Ovary (tissue), 9 donors: ENCODE measurements around the gene OPN5. TPM values are rescaled to one million over a fixed set of nuclear protein-coding genes. Genes with fewer than 3 reads are reported as not detected.

ENCODE experiments used
- DNase-seq, 5 donors: peaks; one replicate each; pipeline ENCODE4 v3.0.0-alpha.2; 2019 to 2020
- H3K27ac ChIP-seq, 2 donors: fragments of 200-600 bp; one replicate each; pipeline versions ENCODE4 v1.5.1 to v1.8.0; 2019 to 2022
- H3K27me3 ChIP-seq: fragments of 200-600 bp; one replicate; pipeline ENCODE4 v1.8.0; 2022
- H3K36me3 ChIP-seq: fragments of 200-600 bp; sonication (generic); one replicate; pipeline ENCODE4 v1.5.1; 2019
- H3K4me1 ChIP-seq: one replicate; pipeline ENCODE4 v1.8.1; 2013; ENCODE audit warnings: mild to moderate bottlenecking, moderate library complexity; ENCODE audit not compliant: insufficient read depth
- H3K4me3 ChIP-seq: fragments of 200-600 bp; sonication (generic); one replicate; pipeline ENCODE4 v1.5.1; 2017
- H3K9me3 ChIP-seq, 2 donors: fragments of 200-600 bp in 1 of 2; sonication (generic) in 1 of 2; one replicate each; pipeline versions ENCODE4 v1.5.1 to v1.8.1; 2013 to 2019; ENCODE audit warnings: mild to moderate bottlenecking in 1 of 2, moderate library complexity in 1 of 2
- CTCF ChIP-seq, 3 donors: fragments of 450-650 bp in 2 of 3; fragments of 200-600 bp in 1 of 3; IDR thresholded peaks; one replicate each; pipeline versions ENCODE4 v1.5.1 to v1.8.0; 2016 to 2022; ENCODE audit warnings: antibody characterized with exemption in 3 of 3, mild to moderate bottlenecking in 1 of 3
- EP300 ChIP-seq: sonication (generic); formaldehyde crosslinking; IDR thresholded peaks from one replicate; pipeline ENCODE4 v1.6.1; 2017; ENCODE audit warnings: antibody characterized with exemption
- POLR2A ChIP-seq: fragments of 450-650 bp; IDR thresholded peaks from one replicate; pipeline ENCODE4 v1.6.1; 2017; ENCODE audit warnings: antibody characterized with exemption, mild to moderate bottlenecking, moderate library complexity
- WGBS, 3 donors: extraction: QIAGEN DNeasy Blood & Tissue Kit in 1 of 3; methylation state at CpG; one replicate each; pipeline versions ENCODE4 v1.1.5 to v1.1.7; 2013 to 2017; 5-methylcytosine and 5-hydroxymethylcytosine counted together
- intact Hi-C, 4 donors: fragments of 100-400 bp; cut with DNase I; formaldehyde crosslinking; loops; one replicate each; pipeline versions ENCODE4 v1.11.0 to v1.15.1; 2022 to 2023
- polyA plus RNA-seq, 2 donors: library from polyadenylated mRNA; stranded (reverse); fragments of 200-250 nt in 1 of 2; fragments of 350-450 nt in 1 of 2; fragmentation: Illumina TruSeq in 1 of 2; extraction: RNeasy Lipid Tissue Mini Kit (QIAGEN cat#74804) in 1 of 2; gene quantifications; one replicate each; pipeline ENCODE4 v1.2.3, GENCODE V29; 2013 to 2014
- total RNA-seq, 7 donors: library from RNA; depleted of rRNA in 2 of 7; stranded (reverse); fragments of >200 nt in 2 of 7; fragmentation: NEBNext Ultra II Directional in 3 of 7; extraction: Animal tissue kit (Norgen Biotek cat#: 25700) in 3 of 7; gene quantifications; one replicate each; pipeline versions ENCODE4 v1.1.0 to v1.2.4, GENCODE V29; 2016 to 2023
- donor health status: DM: no; HTN: no; CAD: no; lungs with moderate emphysema.
- donor health status: DM: no; HTN: no; CAD: no.
- donor health status: Bipolar disorder and iron deficiency.
- donor health status: DM: yes; HTN: yes; CAD: no.
- donor health status: DM: no; HTN: no; CAD: no.
- donor health status: DM: yes; HTN: yes; CAD: no.

Gene OPN5
- total and polyA plus RNA-seq, 9 donors: not detected

- intact Hi-C loops: no loop called here
- TF ChIP-seq POLR2A: no peak
- TF ChIP-seq EP300: no peak
- no peak for TF ChIP-seq CTCF (IDR thresholded peaks at IDR 0.05)
Observed at GRCh38 chr6:47749757-47750156, 32.1 kb upstream of the OPN5 start.

GRCh38 chr6:47752801-47753200 lies 29.0 kb upstream of the OPN5 start:
- H3K36me3 ChIP-seq: no peaks in the 10 kb centered on the region
- no peaks in the 10 kb centered on the region for H3K27me3 ChIP-seq
- no peak for DNase-seq
- no peak overlapping the region for H3K27ac ChIP-seq
- no peak for TF ChIP-seq CTCF (IDR thresholded peaks at IDR 0.05)
- TF ChIP-seq POLR2A: no peak
- no peak for TF ChIP-seq EP300
- H3K4me3 ChIP-seq: no peak overlapping the region
- H3K9me3 ChIP-seq: no peaks in the 10 kb centered on the region
- 52 to 76% (median 68%) methylated on average over 1 of the region's 1 CpG for WGBS, 3 donors
- H3K4me1 ChIP-seq: no peaks in the 10 kb centered on the region
- intact Hi-C loops: no loop called here

More at GRCh38 chr6:47749757-47750156, 32.1 kb upstream of the OPN5 start:
- Histone ChIP-seq H3K4me3 (no peak overlapping the region), H3K27me3 (no peaks in the 10 kb centered on the region), H3K36me3 (no peaks in the 10 kb centered on the region), H3K9me3 (no peaks in the 10 kb centered on the region), H3K4me1 (no peaks in the 10 kb centered on the region), H3K27ac (no peak overlapping the region)
- 11 to 38% (median 12%) methylated on average over 1 of the region's 1 CpG for WGBS, 3 donors
- no peak for DNase-seq

GRCh38 chr6:47759364-47759763 lies 22.5 kb upstream of the OPN5 start:
- 40 to 77% (median 53%) methylated on average over 1 of the region's 1 CpG for WGBS, 3 donors
- H3K9me3 ChIP-seq: no peaks in the 10 kb centered on the region
- no peak for TF ChIP-seq POLR2A
- no peak for TF ChIP-seq CTCF (IDR thresholded peaks at IDR 0.05)
- no peak for TF ChIP-seq EP300
- H3K27ac ChIP-seq: no peak overlapping the region
- intact Hi-C loops: no loop called here
- no peak for DNase-seq
- H3K27me3 ChIP-seq: no peaks in the 10 kb centered on the region
- no peaks in the 10 kb centered on the region for H3K36me3 ChIP-seq
- H3K4me1 ChIP-seq: no peaks in the 10 kb centered on the region
- H3K4me3 ChIP-seq: no peak overlapping the region

GRCh38 chr6:47762502-47762901 lies 19.3 kb upstream of the OPN5 start:
- Histone ChIP-seq H3K9me3 (no peaks in the 10 kb centered on the region), H3K27me3 (no peaks in the 10 kb centered on the region), H3K27ac (no peak overlapping the region), H3K4me3 (no peak overlapping the region), H3K4me1 (no peaks in the 10 kb centered on the region), H3K36me3 (no peaks in the 10 kb centered on the region)
- WGBS, 3 donors: 92 to 93% (median 93%) methylated on average over 3 of the region's 3 CpGs
- TF ChIP-seq EP300 (no peak), CTCF (IDR thresholded peaks at IDR 0.05) (no peak), POLR2A (no peak)
- no peak for DNase-seq
- intact Hi-C loops: no loop called here

- TF ChIP-seq POLR2A (no peak), CTCF (IDR thresholded peaks at IDR 0.05) (no peak), EP300 (no peak)
- intact Hi-C loops: no loop called here
- H3K36me3 ChIP-seq: no peaks in the 10 kb centered on the region
- H3K4me3 ChIP-seq: no peak overlapping the region
- no peaks in the 10 kb centered on the region for H3K9me3 ChIP-seq
- no peaks in the 10 kb centered on the region for H3K4me1 ChIP-seq
- H3K27me3 ChIP-seq: no peaks in the 10 kb centered on the region
- DNase-seq: no peak
- no peak overlapping the region for H3K27ac ChIP-seq
- 85 to 91% (median 88%) methylated on average over 3 of the region's 3 CpGs for WGBS, 3 donors
Observed at GRCh38 chr6:47766445-47766844, 15.4 kb upstream of the OPN5 start.
